Small intestine (tissue), 7 donors: Measurements from ENCODE around the gene TRIM46. TPM values are rescaled to one million over a fixed set of nuclear protein-coding genes. Genes with fewer than 3 reads are reported as not detected.
A peak's percentile ranks its signal among the peaks of the same experiment; 100 is the strongest.
"Not testable (repeated sequence)": the region's sequence is repeated elsewhere in the genome, so short reads cannot be mapped to it uniquely, and the experiment has no call there.

Experiments used
- DNase-seq, 2 donors: peaks; one replicate each; pipeline versions ENCODE4 v3.0.0 to v3.0.0-alpha.2; 2013
- FAIRE-seq: peaks from 2 replicates; lab custom pipeline; 2012; peaks lifted over from hg19 to GRCh38; lab: Jason Lieb, UNC
- H3K27ac ChIP-seq, 3 donors: one replicate each; pipeline ENCODE4 v1.5.1; 2013; ENCODE audit warnings: low read length in 2 of 3, mild to moderate bottlenecking in 2 of 3, control low read depth in 1 of 3, inconsistent platforms in 1 of 3, low read depth in 1 of 3, moderate library complexity in 1 of 3
- H3K27me3 ChIP-seq, 3 donors: one replicate each; pipeline ENCODE4 v1.6.1; 2013; ENCODE audit warnings: low read length in 3 of 3, inconsistent platforms in 1 of 3; ENCODE audit not compliant: control insufficient read depth in 3 of 3, insufficient read depth in 3 of 3
- H3K36me3 ChIP-seq, 3 donors: one replicate each; pipeline ENCODE4 v1.6.1; 2013; ENCODE audit warnings: low read length in 3 of 3, inconsistent platforms in 1 of 3, low read depth in 1 of 3, mild to moderate bottlenecking in 1 of 3, moderate library complexity in 1 of 3; ENCODE audit not compliant: control insufficient read depth in 3 of 3, insufficient read depth in 2 of 3
- H3K4me1 ChIP-seq, 3 donors: one replicate each; pipeline ENCODE4 v1.6.1; 2013; ENCODE audit warnings: low read length in 2 of 3, inconsistent platforms in 1 of 3, low read depth in 1 of 3, mild to moderate bottlenecking in 1 of 3, moderate library complexity in 1 of 3; ENCODE audit not compliant: control insufficient read depth in 3 of 3, insufficient read depth in 2 of 3
- H3K4me3 ChIP-seq, 3 donors: one replicate each; pipeline ENCODE4 v1.5.1; 2013; ENCODE audit warnings: low read length in 3 of 3, control low read depth in 1 of 3, inconsistent platforms in 1 of 3, low read depth in 1 of 3, mild to moderate bottlenecking in 1 of 3, moderate library complexity in 1 of 3
- H3K9me3 ChIP-seq, 2 donors: one replicate each; pipeline ENCODE4 v1.6.1; 2013; ENCODE audit warnings: low read depth in 1 of 2, low read length in 1 of 2; ENCODE audit not compliant: control insufficient read depth in 2 of 2, insufficient read depth in 1 of 2
- WGBS, 3 donors: extraction: QIAGEN DNeasy Blood & Tissue Kit; methylation state at CpG; one replicate each; pipeline ENCODE4 v1.1.7; 2013; 5-methylcytosine and 5-hydroxymethylcytosine counted together
- polyA plus RNA-seq, 4 donors: library from polyadenylated mRNA; stranded (reverse) in 3 of 4; unstranded in 1 of 4; fragments of 200-250 nt in 3 of 4; fragments of 120-200 nt in 1 of 4; gene quantifications; one replicate each; pipeline versions ENCODE4 v1.2.1 to v1.2.3, GENCODE V29; 2013
- donor health status: healthy with polysubstance abuse.
- donor health status: control.
- donor health status: control.
- donor health status: Bipolar disorder and iron deficiency.
- donor health status: healthy.

Gene TRIM46
- polyA plus RNA-seq, 4 donors: 0.27 to 0.64 (median 0.57) TPM; not detected in 1

GRCh38 chr1:155189926-155190325, 16.3 kb downstream of the TRIM46 start:
- H3K27me3 ChIP-seq: peaks cover 0 to 14% (median 0%) of the 10 kb centered on the region in 3 donors
- H3K4me3 ChIP-seq, DNase-seq, FAIRE-seq, H3K27ac ChIP-seq, H3K9me3 ChIP-seq, H3K36me3 ChIP-seq: not testable (repeated sequence)
- WGBS, 3 donors: 88 to 94% (median 89%) methylated on average over 20 to 25 of the region's 45 CpGs
- H3K4me1 ChIP-seq: peaks cover 4 to 37% (median 8%) of the 10 kb centered on the region in 3 donors

- FAIRE-seq (no peak), DNase-seq (no peak)
- H3K27me3 ChIP-seq: peaks cover 0 to 21% (median 0%) of the 10 kb centered on the region in 3 donors
- H3K27ac ChIP-seq: peak overlapping the region in 1 of 3 donors; percentile 85
- peak overlapping the region in 1 of 3 donors; percentile 10 for H3K4me3 ChIP-seq
- H3K36me3 ChIP-seq: peaks cover 0 to 7% (median 0%) of the 10 kb centered on the region in 3 donors
- H3K9me3 ChIP-seq: no peaks in the 10 kb centered on the region
- 72 to 91% (median 85%) methylated on average over 14 to 17 of the region's 17 CpGs for WGBS, 3 donors
- H3K4me1 ChIP-seq: peaks cover 0 to 24% (median 0%) of the 10 kb centered on the region in 3 donors
Measured at GRCh38 chr1:155191904-155192303, 18.3 kb downstream of the TRIM46 start.

- Histone ChIP-seq H3K4me1 (peaks cover 0 to 22% (median 0%) of the 10 kb centered on the region in 3 donors), H3K36me3 (peaks cover 0 to 14% (median 0%) of the 10 kb centered on the region in 3 donors), H3K4me3 (peak overlapping the region in 2 of 3 donors; percentile 35 to 52), H3K27ac (peak overlapping the region in 2 of 3 donors; percentile 75 to 99), H3K27me3 (peaks cover 0 to 21% (median 0%) of the 10 kb centered on the region in 3 donors), H3K9me3 (no peaks in the 10 kb centered on the region)
- DNase-seq: peak; percentile 49 to 74
- FAIRE-seq: no peak
- WGBS, 3 donors: 13 to 34% (median 13%) methylated on average over 10 to 20 of the region's 20 CpGs
Measured at GRCh38 chr1:155192346-155193274, 19.0 kb downstream of the TRIM46 start.

GRCh38 chr1:155193275-155193990, 19.8 kb downstream of the TRIM46 start:
- no peak for FAIRE-seq
- WGBS, 3 donors: 0 to 1% (median 1%) methylated on average over 38 of the region's 38 CpGs
- Histone ChIP-seq H3K4me3 (peak overlapping the region; percentile 17 to 52 (median 35)), H3K27me3 (peaks cover 0 to 21% (median 0%) of the 10 kb centered on the region in 3 donors), H3K36me3 (peaks cover 0 to 22% (median 0%) of the 10 kb centered on the region in 3 donors), H3K9me3 (no peaks in the 10 kb centered on the region), H3K27ac (peak overlapping the region; percentile 32 to 99 (median 75)), H3K4me1 (peaks cover 0 to 22% (median 0%) of the 10 kb centered on the region in 3 donors)
- DNase-seq: peak; percentile 77 to 92

GRCh38 chr1:155193991-155194240, 20.3 kb downstream of the TRIM46 start:
- H3K4me1 ChIP-seq: peaks cover 0 to 22% (median 0%) of the 10 kb centered on the region in 3 donors
- H3K9me3 ChIP-seq, FAIRE-seq, DNase-seq: not testable (repeated sequence)
- H3K36me3 ChIP-seq: peaks cover 0 to 24% (median 0%) of the 10 kb centered on the region in 3 donors
- H3K4me3 ChIP-seq: peak overlapping the region in 2 of 3 donors; percentile 41 to 52
- 1 to 3% (median 1%) methylated on average over 15 to 16 of the region's 16 CpGs for WGBS, 3 donors
- peaks cover 0 to 21% (median 0%) of the 10 kb centered on the region in 3 donors for H3K27me3 ChIP-seq
- peak overlapping the region; percentile 32 to 99 (median 75) for H3K27ac ChIP-seq

GRCh38 chr1:155195201-155196102, 21.8 kb downstream of the TRIM46 start:
- DNase-seq (no peak), FAIRE-seq (no peak)
- Histone ChIP-seq H3K4me1 (peaks cover 0 to 22% (median 0%) of the 10 kb centered on the region in 3 donors), H3K27ac (peak overlapping the region in 1 of 3 donors; percentile 27), H3K36me3 (peaks cover 0 to 29% (median 0%) of the 10 kb centered on the region in 3 donors), H3K27me3 (peaks cover 0 to 21% (median 0%) of the 10 kb centered on the region in 3 donors), H3K9me3 (no peaks in the 10 kb centered on the region), H3K4me3 (peak overlapping the region in 2 of 3 donors; percentile 38 to 52)
- WGBS, 3 donors: 22 to 32% (median 29%) methylated on average over 17 to 27 of the region's 27 CpGs

- H3K36me3 ChIP-seq: peaks cover 0 to 38% (median 0%) of the 10 kb centered on the region in 3 donors
- no peak overlapping the region for H3K27ac ChIP-seq
- H3K9me3 ChIP-seq: no peaks in the 10 kb centered on the region
- no peak for DNase-seq
- H3K4me3 ChIP-seq: no peak overlapping the region
- peaks cover 0 to 21% (median 0%) of the 10 kb centered on the region in 3 donors for H3K27me3 ChIP-seq
- 83 to 85% (median 84%) methylated on average over 6 of the region's 6 CpGs for WGBS, 3 donors
- FAIRE-seq: no peak
- peaks cover 0 to 22% (median 0%) of the 10 kb centered on the region in 3 donors for H3K4me1 ChIP-seq
Measured at GRCh38 chr1:155196103-155196892, 22.6 kb downstream of the TRIM46 start.
